PFSK-1 (cell line): ENCODE results near the gene LYG2.

ENCODE experiments used
- FOXP2 ChIP-seq: optimal IDR thresholded peaks from 2 replicates; pipeline ENCODE3; 2011; ENCODE audit warnings: borderline replicate concordance, control low read depth, inconsistent platforms; ENCODE audit not compliant: insufficient read depth; ENCODE audit errors: extremely low read length, extremely low read depth
- POLR2AphosphoS5 ChIP-seq: IDR thresholded peaks from 2 replicates; pipeline ENCODE4 v1.6.1; 2012; ENCODE audit warnings: low read depth, mild to moderate bottlenecking, control low read depth, low read length, moderate library complexity
- REST ChIP-seq, 2 experiments: IDR thresholded peaks; 2 replicates each; pipeline versions ENCODE4 v1.6.1 to v1.8.0; 2011 to 2012; ENCODE audit warnings: low read depth in 2 of 2, low read length in 2 of 2, control low read depth in 1 of 2, inconsistent platforms in 1 of 2, mild to moderate bottlenecking in 1 of 2, moderate library complexity in 1 of 2; ENCODE audit not compliant: insufficient read depth in 1 of 2
- SIN3A ChIP-seq: IDR thresholded peaks from 2 replicates; pipeline ENCODE4 v1.6.1; 2012; ENCODE audit warnings: mild to moderate bottlenecking, low read length, moderate library complexity, borderline replicate concordance; ENCODE audit not compliant: insufficient read depth
- TAF1 ChIP-seq: IDR thresholded peaks from 2 replicates; pipeline ENCODE4 v1.6.1; 2012; ENCODE audit warnings: low read length, control low read depth, borderline replicate concordance; ENCODE audit not compliant: insufficient read depth

LYG2 gene

GRCh38 chr2:99240431-99240830, 15.0 kb downstream of the LYG2 start:
- TF ChIP-seq SIN3A (no peak), TAF1 (no peak), REST (IDR thresholded peaks at IDR 0.05; ENCODE audit: insufficient read depth in 1 of 2, low read depth in 2 of 2, low read length in 2 of 2) (no peak), FOXP2 (no peak), POLR2AphosphoS5 (no peak)

DNA sequence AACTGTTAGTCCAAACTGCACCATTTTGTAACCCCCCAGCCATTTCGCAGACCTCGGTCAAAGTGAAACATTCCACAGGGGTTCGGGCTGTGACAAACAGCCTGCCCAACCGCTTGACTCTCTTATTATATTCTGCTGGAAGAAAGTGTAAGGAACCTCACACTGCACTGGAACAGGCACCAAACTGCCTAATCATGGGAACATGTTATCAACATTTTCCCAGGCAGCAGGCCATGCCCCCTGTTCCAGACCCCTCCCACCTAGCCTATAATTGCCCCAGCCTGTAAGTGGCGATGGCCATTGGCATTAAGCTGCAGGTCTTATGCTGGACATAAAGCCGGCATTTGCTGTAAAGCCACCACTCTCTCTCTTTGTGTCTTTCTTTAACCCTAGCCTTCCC, 16.9 kb downstream of the LYG2 start:
- no peak for TF ChIP-seq SIN3A
- TF ChIP-seq POLR2AphosphoS5, result no peak

DNA sequence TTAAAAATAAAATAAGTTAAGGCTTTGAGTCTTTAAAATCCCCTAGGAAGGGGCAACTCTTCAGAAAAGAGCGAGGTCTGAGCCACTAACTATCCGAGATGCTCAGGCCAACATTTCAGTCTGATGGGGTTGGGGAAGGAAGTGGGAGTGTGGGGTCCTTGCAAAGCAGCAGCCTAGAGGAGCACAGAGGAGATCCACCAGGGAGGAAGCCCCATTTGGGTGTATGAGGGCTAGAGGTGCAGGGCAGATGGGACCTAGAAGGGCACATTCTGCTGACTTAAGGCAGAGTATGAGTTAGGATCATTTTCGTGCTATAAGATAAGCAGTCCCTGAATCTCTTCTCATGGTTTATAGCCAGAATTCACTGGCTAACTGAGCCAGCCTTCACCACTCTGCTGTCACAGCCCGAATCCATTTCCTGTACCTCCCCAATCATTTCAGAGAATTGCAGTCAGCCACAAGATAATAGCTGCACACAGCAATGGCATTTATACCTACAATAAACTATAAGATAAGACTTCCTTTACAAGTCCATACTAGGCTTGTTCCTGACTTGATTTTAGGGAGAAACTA, 37.5 kb downstream of the LYG2 start:
- TF ChIP-seq REST (IDR thresholded peaks at IDR 0.05; ENCODE audit: insufficient read depth in 1 of 2, low read depth in 2 of 2, low read length in 2 of 2) (no peak), POLR2AphosphoS5 (no peak), SIN3A (no peak), FOXP2 (no peak), TAF1 (no peak)

DNA sequence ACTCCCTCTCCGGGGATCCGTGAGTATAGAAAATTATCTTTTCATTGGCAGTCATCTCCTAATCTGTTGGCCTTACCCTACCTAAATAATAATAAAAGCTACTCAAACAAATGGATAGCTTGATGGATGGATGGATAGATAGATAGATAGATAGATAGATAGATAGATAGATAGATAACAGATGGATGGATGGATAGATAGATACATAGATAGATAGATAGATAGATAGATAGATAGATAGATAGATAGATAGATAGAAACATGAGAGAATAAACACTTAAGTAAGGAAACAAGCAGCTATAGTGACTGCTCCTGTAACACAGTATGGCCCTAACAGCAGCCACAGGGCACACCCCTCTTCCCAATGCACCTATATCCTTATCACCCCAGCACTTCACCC, 39.4 kb downstream of the LYG2 start:
- TF ChIP-seq REST (IDR thresholded peaks at IDR 0.05; ENCODE audit: insufficient read depth in 1 of 2, low read depth in 2 of 2, low read length in 2 of 2) (no peak), FOXP2 (no peak), POLR2AphosphoS5 (no peak), TAF1 (no peak), SIN3A (no peak)

- TF ChIP-seq SIN3A (no peak), TAF1 (no peak), POLR2AphosphoS5 (no peak), FOXP2 (no peak), REST (IDR thresholded peaks at IDR 0.05; ENCODE audit: insufficient read depth in 1 of 2, low read depth in 2 of 2, low read length in 2 of 2) (no peak)
Observed at GRCh38 chr2:99205491-99205890, 50.0 kb downstream of the LYG2 start.
